Thyroid gland (tissue), 4 donors: Measurements from ENCODE around the gene TBXA2R.

Experiments
- POLR2A ChIP-seq, 2 donors: fragments of 450-650 bp; IDR thresholded peaks; one replicate each; pipeline ENCODE4 v1.6.1; 2017; ENCODE audit warnings: antibody characterized with exemption in 2 of 2, mild to moderate bottlenecking in 2 of 2, moderate library complexity in 1 of 2
- TF ChIP-seq, protein P1 (sequence below), 6 experiments: fragments of 200-600 bp in 3 of 6; fragments of 450-650 bp in 3 of 6; sonication (generic) in 3 of 6; IDR thresholded peaks; one replicate each; pipeline ENCODE4 v1.5.1; 2016 to 2019; ENCODE audit warnings: antibody characterized with exemption in 6 of 6, mild to moderate bottlenecking in 2 of 6, inconsistent platforms in 1 of 6, moderate library complexity in 1 of 6

DNA sequence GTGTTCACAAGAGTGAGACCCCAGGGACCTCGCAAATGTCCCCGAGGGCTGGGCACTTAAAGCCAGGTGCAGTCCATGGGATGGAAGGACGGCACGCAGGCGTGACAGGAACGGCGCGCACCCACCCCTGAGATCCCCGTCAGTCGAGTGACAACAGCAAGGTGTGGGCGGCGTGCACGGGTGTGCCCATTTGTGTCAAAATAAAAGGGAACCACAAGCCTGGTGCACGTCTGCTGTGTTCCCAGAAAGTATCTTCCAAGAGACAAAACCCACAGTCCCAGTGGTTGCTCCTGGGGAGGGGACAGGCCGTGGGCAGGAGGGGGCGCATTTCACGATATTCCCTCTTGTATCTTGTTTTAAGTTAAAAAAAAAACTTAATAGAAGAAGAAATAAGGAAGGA, 35.6 kb upstream of the TBXA2R start:
- TF ChIP-seq POLR2A (IDR thresholded peaks at IDR 0.05), result no peak
- TF ChIP-seq, protein P1, sequence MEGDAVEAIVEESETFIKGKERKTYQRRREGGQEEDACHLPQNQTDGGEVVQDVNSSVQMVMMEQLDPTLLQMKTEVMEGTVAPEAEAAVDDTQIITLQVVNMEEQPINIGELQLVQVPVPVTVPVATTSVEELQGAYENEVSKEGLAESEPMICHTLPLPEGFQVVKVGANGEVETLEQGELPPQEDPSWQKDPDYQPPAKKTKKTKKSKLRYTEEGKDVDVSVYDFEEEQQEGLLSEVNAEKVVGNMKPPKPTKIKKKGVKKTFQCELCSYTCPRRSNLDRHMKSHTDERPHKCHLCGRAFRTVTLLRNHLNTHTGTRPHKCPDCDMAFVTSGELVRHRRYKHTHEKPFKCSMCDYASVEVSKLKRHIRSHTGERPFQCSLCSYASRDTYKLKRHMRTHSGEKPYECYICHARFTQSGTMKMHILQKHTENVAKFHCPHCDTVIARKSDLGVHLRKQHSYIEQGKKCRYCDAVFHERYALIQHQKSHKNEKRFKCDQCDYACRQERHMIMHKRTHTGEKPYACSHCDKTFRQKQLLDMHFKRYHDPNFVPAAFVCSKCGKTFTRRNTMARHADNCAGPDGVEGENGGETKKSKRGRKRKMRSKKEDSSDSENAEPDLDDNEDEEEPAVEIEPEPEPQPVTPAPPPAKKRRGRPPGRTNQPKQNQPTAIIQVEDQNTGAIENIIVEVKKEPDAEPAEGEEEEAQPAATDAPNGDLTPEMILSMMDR (IDR thresholded peaks at IDR 0.05), result no peak
